Measurements from ENCODE around the gene ANKS6.

The ANKS6 gene

GRCh38 chr9:98790842-98791607, 5.3 kb downstream of the ANKS6 start:
- DNase-seq: peak; percentile 77 to 88 (median 84)

DNA sequence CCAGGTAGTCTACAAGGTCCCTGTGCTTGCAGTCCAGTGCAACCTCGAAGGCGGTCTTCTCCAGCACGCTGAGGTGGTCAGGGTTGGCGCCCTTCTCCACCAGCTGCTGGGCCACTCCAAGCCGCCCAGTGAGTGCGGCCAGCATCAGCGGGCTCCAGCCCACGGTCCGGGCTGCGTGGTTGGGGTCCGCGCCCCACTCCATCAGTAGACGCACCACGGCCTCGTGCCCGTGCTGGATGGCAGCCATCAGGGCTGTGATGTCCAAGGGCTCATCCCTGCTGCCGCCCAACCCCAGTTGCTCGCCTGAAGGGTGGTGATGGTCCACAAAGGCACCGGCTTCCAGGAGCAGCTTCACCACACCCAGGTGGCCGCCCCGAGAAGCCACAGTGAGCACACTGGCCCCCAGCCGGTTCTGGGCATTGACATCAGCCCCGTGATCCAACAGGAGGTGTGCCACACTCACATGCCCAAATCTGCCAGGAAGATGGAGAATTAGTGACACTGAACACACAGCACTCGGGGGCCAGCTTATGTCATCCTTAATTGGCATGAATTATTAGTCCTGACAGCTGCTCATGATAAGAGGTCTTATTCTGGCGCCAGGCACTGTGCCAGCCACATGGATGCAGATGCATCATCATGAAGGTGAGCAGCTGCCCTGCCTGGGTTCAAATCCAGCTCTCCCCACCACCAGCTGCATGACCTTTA, 6.1 kb downstream of the ANKS6 start:
- no peak for DNase-seq

GRCh38 chr9:98789483-98790133, 6.7 kb downstream of the ANKS6 start:
- DNase-seq: no peak

DNA sequence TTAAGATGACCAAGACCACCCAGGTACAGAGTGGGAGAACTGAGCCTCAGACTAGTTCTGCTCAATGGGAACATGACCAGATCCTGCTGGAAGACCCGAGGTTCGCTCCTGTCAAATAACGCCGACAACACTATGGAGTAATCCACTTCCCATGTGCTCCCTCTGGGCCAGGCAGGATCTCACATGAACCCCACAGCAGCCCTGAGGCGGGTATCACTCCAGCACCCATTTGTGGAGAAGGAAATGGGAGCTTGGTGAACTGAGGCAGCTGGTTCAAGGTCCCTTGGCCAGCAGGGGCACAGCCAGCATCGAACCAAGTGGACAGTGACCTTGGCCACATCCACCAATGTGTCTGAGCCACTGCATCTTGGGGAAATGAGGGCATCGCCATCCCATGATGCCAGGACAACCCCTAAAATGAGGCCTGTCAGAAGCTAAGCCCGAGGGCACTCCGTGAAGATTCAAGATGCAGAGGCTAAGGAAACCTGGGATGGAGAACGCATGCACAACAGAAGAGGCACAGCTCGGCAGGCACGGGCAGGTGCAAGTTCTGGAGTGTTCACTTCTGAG, 8.5 kb downstream of the ANKS6 start:
- DNase-seq: no peak

DNA sequence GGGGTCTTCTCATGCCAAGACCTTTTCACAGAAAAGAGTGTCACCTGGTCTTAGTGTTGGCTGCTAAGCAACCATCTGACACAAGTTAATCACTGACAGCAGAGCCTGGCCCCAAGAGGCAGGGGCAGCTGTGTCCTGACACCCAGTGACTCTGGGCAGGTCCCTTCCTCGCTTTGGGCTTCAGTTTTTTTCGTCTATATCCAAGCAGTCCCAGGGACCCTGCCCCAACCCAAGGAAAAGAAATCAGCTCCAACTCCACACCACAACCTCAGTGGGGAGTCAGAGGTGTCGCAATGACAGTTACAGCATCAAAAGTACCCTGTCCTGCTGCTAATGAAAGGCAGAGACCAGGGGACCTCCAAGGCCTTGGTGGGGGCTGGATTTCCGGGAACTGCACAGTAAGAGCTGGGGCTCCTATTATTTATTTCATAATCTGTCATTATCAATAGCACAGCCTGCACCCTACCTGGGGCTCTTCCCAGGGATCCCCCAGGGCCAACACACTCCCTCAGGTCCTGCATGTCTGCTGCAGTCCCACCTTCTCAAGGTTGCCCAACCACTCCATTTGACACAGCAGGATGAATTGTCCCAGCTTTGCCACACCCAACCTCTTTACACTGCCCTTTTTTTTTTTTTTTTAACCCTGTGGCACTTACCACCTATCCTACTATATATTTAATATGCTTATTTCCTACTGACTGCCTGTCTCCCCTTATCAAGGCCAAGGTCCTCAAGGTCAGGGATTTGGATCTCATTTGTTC, 9.4 kb downstream of the ANKS6 start:
- no peak for DNase-seq

- DNase-seq: no peak
These were observed 11.2 kb downstream of the ANKS6 start for GRCh38 chr9:98784831-98785806.

DNA sequence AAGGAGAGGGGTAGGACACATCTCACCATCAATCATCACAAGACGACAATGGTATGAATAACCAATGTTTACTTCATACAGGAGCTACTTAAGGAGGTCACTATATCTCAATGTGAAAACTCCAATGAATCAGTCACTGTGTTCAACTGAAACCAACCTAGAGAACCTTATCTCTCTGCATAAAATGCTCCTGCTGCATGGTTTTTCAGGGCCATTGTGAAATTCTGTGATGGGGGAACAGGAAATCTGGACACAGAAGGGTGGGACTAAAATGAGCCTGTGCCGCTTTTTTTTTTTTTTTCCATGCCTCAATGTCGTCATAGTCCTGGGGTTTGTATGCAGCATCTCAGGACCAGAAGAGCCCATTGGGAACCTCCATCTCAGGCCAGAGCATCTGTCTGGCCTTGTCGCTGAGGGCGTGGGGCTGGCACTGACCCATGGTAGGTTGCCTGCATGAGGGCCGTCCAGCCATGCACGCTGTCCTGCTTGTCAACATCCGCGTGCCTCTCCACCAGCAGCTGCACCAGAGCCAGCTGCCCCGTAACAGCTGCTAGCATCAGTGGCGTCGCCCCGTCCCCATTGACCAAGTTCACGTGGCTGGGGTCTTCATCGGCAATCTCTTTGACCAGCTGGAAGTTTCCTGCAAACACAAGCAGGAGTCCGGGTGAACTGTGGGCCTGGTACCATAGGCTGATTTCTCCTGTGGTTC, 12.7 kb downstream of the ANKS6 start:
- no peak for DNase-seq

DNA sequence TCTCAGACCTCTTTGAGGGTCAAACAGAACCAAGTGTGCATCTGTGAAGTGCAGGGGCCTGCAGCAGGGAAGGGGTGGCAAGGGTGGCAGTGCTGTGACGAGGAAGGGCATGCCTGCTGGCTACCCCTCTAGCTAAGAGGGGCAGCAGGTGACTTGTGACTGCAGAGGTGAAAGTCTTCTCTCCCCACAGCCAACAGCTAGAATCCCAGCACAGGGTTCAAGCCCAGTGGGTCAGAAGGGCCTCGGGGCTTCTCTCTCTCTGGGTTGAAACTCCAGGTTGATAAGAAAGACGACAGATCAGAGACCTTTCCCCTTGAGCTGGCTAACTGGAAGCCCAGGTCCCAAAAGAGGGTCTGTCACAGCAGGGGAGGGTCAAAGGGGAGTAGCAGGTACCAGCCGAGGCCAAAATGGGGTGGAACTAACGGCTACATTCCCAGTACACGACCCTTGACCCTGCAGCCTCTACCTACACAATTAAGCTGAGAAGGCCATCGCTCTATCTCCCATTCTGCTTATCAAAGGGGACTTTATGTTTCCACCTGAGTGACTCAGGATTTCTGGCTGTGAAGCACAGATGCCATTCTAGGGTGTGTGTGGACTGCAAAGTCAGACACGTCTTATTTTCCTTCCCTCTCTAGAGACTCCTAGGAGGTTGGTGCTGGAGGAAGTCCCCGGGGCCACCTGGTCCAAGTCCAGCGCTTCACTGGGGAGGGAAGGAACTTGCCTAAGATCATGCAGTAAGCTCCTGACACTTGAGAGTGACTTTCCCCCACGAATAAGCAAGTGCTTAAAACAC, 14.6 kb downstream of the ANKS6 start:
- peak; percentile 23 to 59 (median 42) for DNase-seq

- no peak for DNase-seq
These were observed 16.2 kb downstream of the ANKS6 start for GRCh38 chr9:98780059-98780749.

- no peak for DNase-seq
These were observed 17.4 kb downstream of the ANKS6 start for GRCh38 chr9:98778711-98779530.

GRCh38 chr9:98778251-98778650, 18.1 kb downstream of the ANKS6 start:
- DNase-seq: no peak

DNA sequence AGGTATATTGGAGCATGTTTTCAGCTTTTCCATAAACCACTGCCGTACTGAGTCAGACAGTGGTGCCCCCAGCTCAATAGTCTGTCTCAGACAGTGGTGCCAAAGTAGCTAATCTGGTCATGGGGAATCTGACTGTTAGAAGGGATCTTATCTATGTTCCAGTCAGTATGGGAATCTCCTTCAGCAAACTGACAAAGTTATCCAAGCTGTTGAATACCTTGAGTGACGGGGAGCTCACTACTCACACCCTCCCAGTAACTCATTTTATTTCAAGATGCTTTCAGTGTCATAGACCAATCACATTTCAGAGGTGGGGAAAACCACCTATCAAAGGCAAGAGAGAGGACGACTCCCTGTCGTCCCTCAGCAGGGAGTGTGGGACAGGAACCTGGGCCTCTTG, 18.7 kb downstream of the ANKS6 start:
- DNase-seq: no peak

DNA sequence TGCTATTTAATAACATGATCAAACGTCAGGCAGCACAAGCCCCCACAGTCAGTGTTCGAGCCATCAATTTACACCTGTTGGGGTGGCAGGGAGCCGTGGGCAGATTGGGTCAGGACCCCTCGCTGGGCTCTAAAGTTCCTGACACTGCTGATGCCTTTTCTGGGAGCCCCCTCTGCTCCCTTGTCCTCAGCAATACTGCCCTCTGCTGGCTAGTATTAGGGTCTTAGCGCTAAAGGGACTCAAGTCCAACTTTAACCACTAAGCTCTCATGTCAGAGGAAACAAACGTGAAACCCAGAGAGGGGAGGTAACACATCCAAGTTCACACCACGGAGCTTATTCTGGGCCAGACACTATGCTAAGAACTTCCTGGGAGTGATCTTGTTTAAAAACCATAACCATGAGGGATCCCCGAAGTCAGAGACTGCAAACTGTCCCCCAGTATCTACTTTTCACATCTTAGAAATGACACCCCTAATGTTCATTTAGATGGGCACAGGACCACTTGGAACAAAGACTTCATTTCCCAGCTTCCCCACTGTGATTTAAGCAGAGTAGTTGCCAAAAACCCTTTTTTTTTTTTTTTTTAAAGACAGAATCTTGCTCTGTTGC, 20.4 kb downstream of the ANKS6 start:
- DNase-seq: peak; percentile 67 to 87 (median 78)

GRCh38 chr9:98774746-98775145, 21.6 kb downstream of the ANKS6 start:
- peak; percentile 44 to 75 (median 50) for DNase-seq

GRCh38 chr9:98773721-98774120, 22.6 kb downstream of the ANKS6 start:
- no peak for DNase-seq

DNA sequence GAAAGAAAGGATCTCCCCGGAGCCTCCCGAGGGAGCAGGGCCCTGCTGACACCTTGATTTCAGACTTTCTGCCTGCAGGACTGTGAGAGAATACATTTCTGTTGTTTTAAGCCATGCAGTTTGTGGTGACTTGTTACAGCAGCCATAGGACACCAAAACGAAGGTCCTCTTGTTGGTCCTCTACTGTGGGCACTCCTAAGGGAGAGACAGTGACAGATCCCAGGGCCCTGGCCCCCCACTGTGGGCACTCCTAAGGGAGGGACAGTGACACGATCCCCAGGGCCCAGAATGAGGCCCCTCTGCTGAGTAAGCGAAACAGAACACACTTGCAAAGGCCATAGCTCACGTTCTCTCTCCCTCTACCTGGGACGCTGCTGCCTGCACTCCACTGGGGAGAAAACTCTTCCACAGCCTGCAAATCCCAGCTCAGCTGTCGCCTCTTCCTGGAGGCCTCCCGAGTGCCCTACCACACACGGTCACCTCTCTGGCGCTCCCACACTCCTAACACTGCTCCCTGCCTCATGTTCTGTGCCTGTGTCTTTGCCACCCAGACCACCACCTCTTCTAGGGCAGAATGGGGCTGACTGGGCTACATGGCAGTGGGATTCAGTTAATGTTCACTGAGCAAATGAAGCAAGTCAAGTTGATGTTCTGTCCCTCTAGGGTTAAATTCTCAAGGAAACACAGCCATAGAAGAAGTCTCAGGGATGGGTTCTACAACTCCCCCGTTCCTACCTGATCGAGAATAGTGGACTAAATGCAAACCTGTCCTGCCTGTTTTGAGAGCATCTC, 23.8 kb downstream of the ANKS6 start:
- DNase-seq: no peak
